ENCODE data around the gene EDC3.

EDC3 gene

GRCh38 chr15:74584204-74584603 lies 111.6 kb downstream of the EDC3 start:
- DNase-seq (ENCODE audit: low read depth in 2 of 2): no peak
